Naive thymus-derived CD8-positive, alpha-beta T cell (primary cell): ENCODE data around the gene SUSD5. TPM values are rescaled to one million over a fixed set of nuclear protein-coding genes. Genes with fewer than 3 reads are reported as not detected.
"Not testable (repeated sequence)": the region's sequence is repeated elsewhere in the genome, so short reads cannot be mapped to it uniquely, and the experiment has no call there.

Source experiments
- ATAC-seq, 2 donors: fragments of 150-1000 bp; cut with Tn5 transposase in 1 of 2; sonication (Bioruptor Pico), chemical (Tn5 transposase) in 1 of 2; 1 replicate in 1 of 2; 2 replicates in 1 of 2; pipeline ENCODE4 v1.10.0; 2021; ENCODE audit warnings: mild to moderate bottlenecking in 2 of 2, moderate library complexity in 2 of 2
- POLR2A ChIA-PET: fragments of 350-600 bp; sonication (Branson Sonifier 250); formaldehyde crosslinking; loops from one replicate; lab custom pipeline; 2021; ENCODE audit warnings: antibody characterized with exemption; lab: Charles Lee
- DNase-seq, 10 donors: peaks; one replicate each; pipeline versions ENCODE4 v3.0.0 to v3.0.0-alpha.2; 2020 to 2022
- H3K27ac Mint-ChIP-seq, 10 donors: one replicate each; pipeline ENCODE4 v1.8.0; 2020 to 2022; ENCODE audit warnings: mild to moderate bottlenecking in 10 of 10, mixed read lengths in 10 of 10, moderate library complexity in 4 of 10, inconsistent platforms in 1 of 10
- H3K27me3 Mint-ChIP-seq, 5 donors: one replicate each; pipeline ENCODE4 v1.8.0; 2021 to 2022; ENCODE audit warnings: mixed read lengths in 5 of 5
- H3K36me3 Mint-ChIP-seq, 3 donors: one replicate each; pipeline ENCODE4 v1.8.0; 2020 to 2022; ENCODE audit warnings: mixed read lengths in 3 of 3, mild to moderate bottlenecking in 2 of 3, inconsistent platforms in 1 of 3
- H3K4me1 Mint-ChIP-seq, 4 donors: one replicate each; pipeline ENCODE4 v1.8.0; 2021 to 2022; ENCODE audit warnings: mixed read lengths in 4 of 4
- H3K4me3 Mint-ChIP-seq, 10 donors: one replicate each; pipeline ENCODE4 v1.8.0; 2020 to 2022; ENCODE audit warnings: mild to moderate bottlenecking in 10 of 10, mixed read lengths in 10 of 10, moderate library complexity in 6 of 10, inconsistent platforms in 1 of 10
- H3K9me3 Mint-ChIP-seq, 9 donors: one replicate each; pipeline ENCODE4 v1.8.0; 2020 to 2022; ENCODE audit warnings: mixed read lengths in 9 of 9, mild to moderate bottlenecking in 3 of 9, inconsistent platforms in 1 of 9, moderate library complexity in 1 of 9
- polyA plus RNA-seq, 3 donors: library from polyadenylated mRNA; unstranded; fragments of 300-500 nt; fragmentation: Illumina TruSeq; gene quantifications; one replicate each; pipeline ENCODE4 v1.2.3, GENCODE V29; 2021
- total RNA-seq, 8 experiments: library from RNA in 2 of 8; stranded (reverse) in 2 of 8; gene quantifications; one replicate each; pipeline ENCODE4 v1.2.3 and lab custom pipeline; 2021 to 2026

The SUSD5 gene
- total and polyA plus RNA-seq, 5 experiments from 2014 or later, result not detected

GRCh38 chr3:33167284-33167683 lies 51.3 kb downstream of the SUSD5 start:
- no peaks in the 10 kb centered on the region for H3K36me3 Mint-ChIP-seq
- no peaks in the 10 kb centered on the region for H3K9me3 Mint-ChIP-seq
- H3K27ac Mint-ChIP-seq, result no peak overlapping the region
- H3K27me3 Mint-ChIP-seq, result peaks cover 0 to 3% (median 0%) of the 10 kb centered on the region in 5 donors
- DNase-seq (no peak), ATAC-seq (no peak)
- no peak overlapping the region for H3K4me3 Mint-ChIP-seq
- peaks cover 2 to 7% (median 5%) of the 10 kb centered on the region in 4 donors for H3K4me1 Mint-ChIP-seq
- POLR2A ChIA-PET, result no interaction called here

GRCh38 chr3:33166095-33166494 lies 52.5 kb downstream of the SUSD5 start:
- DNase-seq (no peak), ATAC-seq (no peak)
- H3K27ac Mint-ChIP-seq, result no peak overlapping the region
- H3K27me3 Mint-ChIP-seq, result peaks cover 0 to 15% (median 4%) of the 10 kb centered on the region in 5 donors
- peaks cover 0 to 3% (median 0%) of the 10 kb centered on the region in 4 donors for H3K4me1 Mint-ChIP-seq
- H3K36me3 Mint-ChIP-seq, result no peaks in the 10 kb centered on the region
- no peak overlapping the region for H3K4me3 Mint-ChIP-seq
- POLR2A ChIA-PET, result no interaction called here
- H3K9me3 Mint-ChIP-seq, result no peaks in the 10 kb centered on the region

DNA sequence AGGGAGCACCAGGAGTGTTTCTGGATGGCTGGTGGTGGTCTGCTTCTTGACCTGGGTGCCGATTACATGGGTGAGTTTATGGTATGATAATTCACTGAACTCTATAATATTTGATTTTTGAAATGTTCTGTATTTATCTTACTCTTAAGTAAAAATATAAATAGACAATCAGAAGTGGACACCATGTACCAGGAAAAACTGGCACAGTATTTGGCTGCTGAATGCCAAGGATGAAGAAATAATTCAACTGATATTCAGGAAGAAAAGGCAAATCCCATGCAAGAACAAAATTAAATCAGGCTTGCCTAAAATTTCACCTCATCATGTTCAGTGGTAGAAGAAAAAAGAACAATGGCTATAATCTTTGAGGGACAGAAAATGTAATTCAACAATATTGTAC lies 53.2 kb downstream of the SUSD5 start:
- POLR2A ChIA-PET, result no interaction called here
- DNase-seq (no peak), ATAC-seq (no peak)
- Mint-ChIP-seq H3K27ac (no peak overlapping the region), H3K27me3 (peaks cover 2 to 22% (median 8%) of the 10 kb centered on the region in 5 donors), H3K4me1 (peaks cover 0 to 3% (median 0%) of the 10 kb centered on the region in 4 donors), H3K4me3 (no peak overlapping the region), H3K36me3 (no peaks in the 10 kb centered on the region), H3K9me3 (no peaks in the 10 kb centered on the region)

DNA sequence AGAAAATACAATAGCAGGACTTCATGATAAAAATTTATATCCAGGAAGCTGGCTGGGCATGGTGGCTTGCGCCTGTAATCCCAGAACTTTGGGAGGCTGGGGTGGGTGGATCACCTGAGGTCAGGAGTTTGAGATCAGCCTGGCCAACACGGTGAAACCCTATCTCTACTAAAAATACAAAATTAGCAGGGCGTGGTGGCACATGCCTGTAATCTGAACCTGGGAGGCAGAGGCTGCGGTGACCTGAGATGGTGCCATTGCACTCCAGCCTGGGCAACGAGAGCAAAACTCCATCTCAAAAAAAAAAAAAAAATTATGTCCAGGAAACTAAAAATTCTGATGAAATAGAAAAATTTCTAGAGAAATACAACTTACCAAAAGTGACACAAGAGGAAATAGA lies 56.0 kb downstream of the SUSD5 start:
- H3K27ac Mint-ChIP-seq, H3K36me3 Mint-ChIP-seq, ATAC-seq, H3K4me1 Mint-ChIP-seq, H3K4me3 Mint-ChIP-seq, POLR2A ChIA-PET, DNase-seq, H3K9me3 Mint-ChIP-seq: not testable (repeated sequence)
- H3K27me3 Mint-ChIP-seq, result peaks cover 16 to 48% (median 24%) of the 10 kb centered on the region in 5 donors

DNA sequence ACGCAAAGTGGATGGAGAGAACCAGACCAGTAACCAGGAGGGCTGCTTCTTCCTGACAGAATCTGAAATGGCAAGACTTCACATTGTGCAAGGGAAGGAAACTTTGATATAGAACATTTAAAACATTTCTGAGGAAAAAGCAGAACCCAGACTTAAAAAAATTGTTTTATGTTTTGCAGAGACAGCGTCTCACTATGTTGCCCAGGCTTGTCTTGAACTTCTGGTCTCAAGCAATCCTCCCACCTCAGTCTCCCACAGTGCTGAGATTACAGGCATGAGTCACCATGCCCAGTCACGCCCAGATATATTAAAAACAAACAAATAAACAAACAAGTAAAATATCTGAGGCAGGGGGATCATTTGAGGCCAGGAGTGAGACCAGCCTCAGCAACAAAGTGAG lies 58.6 kb downstream of the SUSD5 start:
- Mint-ChIP-seq H3K27me3 (peaks cover 16 to 72% (median 36%) of the 10 kb centered on the region in 5 donors), H3K27ac (no peak overlapping the region), H3K9me3 (no peaks in the 10 kb centered on the region), H3K4me1 (peaks cover 0 to 3% (median 0%) of the 10 kb centered on the region in 4 donors), H3K36me3 (peaks cover 0 to 2% (median 0%) of the 10 kb centered on the region in 3 donors), H3K4me3 (no peak overlapping the region)
- no peak for DNase-seq
- POLR2A ChIA-PET, result no interaction called here
- no peak for ATAC-seq

GRCh38 chr3:33159234-33159633 lies 59.4 kb downstream of the SUSD5 start:
- no peaks in the 10 kb centered on the region for H3K9me3 Mint-ChIP-seq
- H3K4me3 Mint-ChIP-seq, result no peak overlapping the region
- no peak overlapping the region for H3K27ac Mint-ChIP-seq
- POLR2A ChIA-PET, result no interaction called here
- H3K4me1 Mint-ChIP-seq, result peaks cover 0 to 2% (median 0%) of the 10 kb centered on the region in 4 donors
- ATAC-seq, result no peak
- H3K36me3 Mint-ChIP-seq, result peaks cover 0 to 2% (median 0%) of the 10 kb centered on the region in 3 donors
- no peak for DNase-seq
- peaks cover 16 to 77% (median 40%) of the 10 kb centered on the region in 5 donors for H3K27me3 Mint-ChIP-seq

GRCh38 chr3:33155301-33155700 lies 63.3 kb downstream of the SUSD5 start:
- DNase-seq (no peak), ATAC-seq (no peak)
- POLR2A ChIA-PET, result no interaction called here
- H3K27ac Mint-ChIP-seq, result no peak overlapping the region
- H3K27me3 Mint-ChIP-seq, result peaks cover 15 to 67% (median 45%) of the 10 kb centered on the region in 5 donors
- no peak overlapping the region for H3K4me3 Mint-ChIP-seq
- H3K36me3 Mint-ChIP-seq, result peaks cover 0 to 2% (median 0%) of the 10 kb centered on the region in 3 donors
- H3K4me1 Mint-ChIP-seq, result peaks cover 0 to 1% (median 0%) of the 10 kb centered on the region in 4 donors
- no peaks in the 10 kb centered on the region for H3K9me3 Mint-ChIP-seq

DNA sequence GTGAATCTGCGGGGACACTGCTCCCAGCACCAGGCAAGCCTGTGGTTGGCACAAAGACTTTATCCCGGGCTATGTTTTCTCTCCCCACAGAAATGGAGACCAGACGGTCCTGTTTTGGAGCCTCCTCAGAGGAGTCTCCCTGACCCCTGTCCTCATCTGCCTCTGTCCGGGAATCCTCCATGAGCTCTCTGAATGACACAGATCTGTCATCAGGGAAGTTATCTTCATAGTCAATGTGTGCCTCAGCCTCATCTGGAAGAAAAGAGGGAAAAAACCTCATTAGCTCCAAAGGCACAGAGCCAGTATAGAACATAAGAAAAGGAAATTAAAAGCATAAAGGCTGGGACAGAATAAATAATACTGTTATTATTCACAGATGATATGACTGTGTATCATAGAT lies 64.8 kb downstream of the SUSD5 start:
- Mint-ChIP-seq H3K27ac (no peak overlapping the region), H3K4me1 (peaks cover 0 to 1% (median 0%) of the 10 kb centered on the region in 4 donors), H3K27me3 (peaks cover 7 to 54% (median 35%) of the 10 kb centered on the region in 5 donors), H3K9me3 (no peaks in the 10 kb centered on the region), H3K36me3 (peaks cover 0 to 2% (median 0%) of the 10 kb centered on the region in 3 donors), H3K4me3 (no peak overlapping the region)
- POLR2A ChIA-PET, result no interaction called here
- no peak for DNase-seq
- no peak for ATAC-seq

- Mint-ChIP-seq H3K27ac (peak overlapping the region in 1 of 10 donors; percentile 46), H3K4me1 (peaks cover 0 to 1% (median 0%) of the 10 kb centered on the region in 4 donors), H3K36me3 (no peaks in the 10 kb centered on the region), H3K27me3 (peaks cover 4 to 42% (median 28%) of the 10 kb centered on the region in 5 donors), H3K9me3 (peaks cover 0 to 8% (median 0%) of the 10 kb centered on the region in 9 donors), H3K4me3 (no peak overlapping the region)
- DNase-seq, result no peak
- no peak for ATAC-seq
- POLR2A ChIA-PET, result no interaction called here
Observed at GRCh38 chr3:33152363-33153360, 65.9 kb downstream of the SUSD5 start.

DNA sequence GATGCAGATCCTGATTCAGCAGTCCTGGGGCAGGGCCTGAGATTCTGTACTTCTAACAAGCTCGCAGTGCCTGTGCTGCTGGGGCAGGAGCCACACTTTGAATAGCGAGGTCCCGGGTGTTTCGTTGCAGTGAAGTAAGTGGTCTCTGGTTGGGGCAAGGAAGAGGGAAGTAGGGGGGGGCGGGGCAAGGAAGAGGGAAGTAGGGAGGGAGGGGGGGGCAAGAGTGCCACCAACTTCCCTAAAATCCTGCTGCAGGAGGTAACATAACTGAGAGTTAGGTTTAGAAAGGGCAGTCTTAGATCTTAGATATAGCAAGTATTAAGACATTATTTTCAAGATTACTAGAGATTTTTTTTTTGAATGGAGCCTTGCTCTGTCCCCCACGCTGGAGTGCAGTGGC lies 69.3 kb downstream of the SUSD5 start:
- Mint-ChIP-seq H3K4me1 (peaks cover 0 to 3% (median 0%) of the 10 kb centered on the region in 4 donors), H3K27ac (no peak overlapping the region), H3K9me3 (peaks cover 0 to 9% (median 0%) of the 10 kb centered on the region in 9 donors), H3K4me3 (no peak overlapping the region), H3K36me3 (no peaks in the 10 kb centered on the region), H3K27me3 (peaks cover 4 to 23% (median 10%) of the 10 kb centered on the region in 5 donors)
- POLR2A ChIA-PET, result no interaction called here
- no peak for DNase-seq
- no peak for ATAC-seq

DNA sequence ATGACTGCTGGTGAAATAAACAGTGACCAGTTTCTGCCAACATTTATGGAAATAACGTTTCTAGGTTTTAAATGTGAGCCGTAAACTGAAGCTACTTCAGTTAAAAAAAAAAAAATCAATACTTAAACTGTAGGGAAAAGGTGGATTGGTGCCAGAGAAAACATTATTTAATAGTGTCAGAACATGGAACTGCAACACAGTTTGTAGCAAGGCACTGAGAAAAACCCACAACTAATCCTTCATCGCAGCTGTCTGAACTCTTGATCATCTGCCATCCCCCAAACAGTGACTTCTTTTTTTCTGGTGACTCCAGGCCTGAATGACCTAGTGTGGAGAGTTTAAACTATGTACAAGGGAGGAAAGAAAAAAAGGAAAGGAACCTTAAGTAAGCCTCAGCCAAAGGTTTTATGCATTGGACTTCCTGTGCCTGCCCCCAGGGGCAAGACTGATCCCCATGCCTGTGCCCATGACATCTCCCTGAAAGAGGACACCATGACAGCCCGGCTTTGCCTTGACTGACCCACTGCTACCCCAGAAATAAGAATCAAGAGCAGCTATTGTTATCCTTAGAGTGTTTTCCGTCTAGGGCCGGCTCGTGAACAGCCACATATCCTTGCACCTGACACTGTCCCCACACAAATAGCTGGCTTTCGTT lies 71.7 kb downstream of the SUSD5 start:
- H3K27me3 Mint-ChIP-seq, result peaks cover 0 to 4% (median 0%) of the 10 kb centered on the region in 5 donors

DNA sequence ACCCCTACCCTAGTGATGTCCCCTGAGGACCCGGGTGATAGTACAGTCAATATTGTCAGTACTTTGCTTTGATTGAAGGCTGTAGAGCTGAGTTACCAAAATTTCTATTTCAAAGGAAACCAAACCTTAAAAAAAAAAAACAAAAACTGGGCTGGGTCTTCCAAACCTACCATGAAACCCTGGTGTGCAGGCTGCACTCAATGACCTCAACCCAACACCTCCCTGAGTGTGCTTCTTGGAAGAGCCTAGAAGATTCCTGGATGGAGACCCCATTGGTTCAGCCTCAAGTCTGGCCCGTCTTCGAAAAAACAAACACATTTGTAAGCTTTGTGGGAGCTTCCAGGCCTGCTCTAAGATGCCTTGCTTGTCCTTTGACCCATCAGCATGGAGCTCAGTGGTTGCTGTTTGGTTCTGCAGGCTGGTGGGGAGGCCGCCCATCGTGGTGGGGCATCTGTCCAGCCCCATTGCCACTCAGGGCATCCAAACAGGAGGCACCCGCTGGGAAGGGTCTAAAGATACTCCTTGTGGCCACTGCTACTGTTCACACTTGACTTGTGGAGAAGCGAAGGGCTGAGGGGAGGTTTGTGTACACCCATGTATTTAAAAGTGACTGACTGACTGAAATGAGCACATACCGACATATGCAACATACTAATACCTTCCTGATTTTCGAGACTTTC lies 72.6 kb downstream of the SUSD5 start:
- DNase-seq (no peak), ATAC-seq (no peak)
- Mint-ChIP-seq H3K4me1 (peaks cover 0 to 5% (median 0%) of the 10 kb centered on the region in 4 donors), H3K27me3 (peaks cover 0 to 3% (median 0%) of the 10 kb centered on the region in 5 donors), H3K36me3 (peaks cover 5 to 29% (median 24%) of the 10 kb centered on the region in 3 donors), H3K9me3 (peaks cover 0 to 9% (median 0%) of the 10 kb centered on the region in 9 donors), H3K4me3 (no peak overlapping the region), H3K27ac (peak overlapping the region in 1 of 10 donors; percentile 8)
- POLR2A ChIA-PET, result no interaction called here

More for the DNA sequence above, 71.7 kb downstream of the SUSD5 start:
- Mint-ChIP-seq H3K36me3 (peaks cover 5 to 21% (median 16%) of the 10 kb centered on the region in 3 donors), H3K9me3 (peaks cover 0 to 9% (median 0%) of the 10 kb centered on the region in 9 donors), H3K4me3 (no peak overlapping the region), H3K4me1 (peaks cover 0 to 7% (median 0%) of the 10 kb centered on the region in 4 donors), H3K27ac (peak overlapping the region in 1 of 10 donors; percentile 37)
- ATAC-seq, result no peak
- no peak for DNase-seq
- POLR2A ChIA-PET, result no interaction called here
